Activated gamma-delta T cell (primary cell): ENCODE data around the gene SOD3.

ENCODE experiments used
- DNase-seq: peaks from one replicate; lab custom pipeline; 2025; lab: John Stamatoyannopoulos, UW

The SOD3 gene

DNA sequence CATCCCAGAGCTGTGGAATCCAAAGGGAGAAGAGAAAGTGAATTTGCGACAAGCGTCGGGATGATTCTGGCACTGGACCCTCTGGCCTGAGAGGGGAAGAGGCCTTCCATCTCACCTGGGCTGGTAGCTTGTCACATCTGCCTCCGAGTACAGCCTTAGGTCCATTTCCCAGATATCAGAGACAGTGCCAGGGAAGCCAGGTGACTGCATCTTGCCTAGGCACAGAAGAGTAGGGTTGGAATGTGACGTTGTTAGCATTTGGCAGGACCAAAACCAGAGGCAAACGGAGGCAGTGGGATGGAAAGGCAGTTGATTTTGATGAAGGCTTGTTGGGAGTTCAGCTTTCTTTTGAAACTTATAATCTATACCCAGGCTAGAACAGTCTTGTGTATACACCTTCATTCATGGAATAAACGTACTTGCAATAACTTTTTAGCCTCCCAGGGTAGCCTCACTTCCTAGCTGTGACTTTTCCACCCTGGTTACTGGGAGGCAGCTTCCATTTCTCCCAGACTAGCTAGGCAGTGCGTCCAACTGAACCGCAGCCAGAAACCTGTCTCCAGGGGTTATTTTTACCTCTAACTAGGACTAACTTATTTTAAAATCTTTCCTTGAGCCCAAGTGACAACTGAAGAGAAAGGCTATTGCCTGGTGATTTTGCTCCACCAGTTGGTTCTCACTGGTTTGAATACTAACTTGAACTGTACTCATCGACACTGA, 5.9 kb downstream of the SOD3 start:
- DNase-seq = no peak

DNA sequence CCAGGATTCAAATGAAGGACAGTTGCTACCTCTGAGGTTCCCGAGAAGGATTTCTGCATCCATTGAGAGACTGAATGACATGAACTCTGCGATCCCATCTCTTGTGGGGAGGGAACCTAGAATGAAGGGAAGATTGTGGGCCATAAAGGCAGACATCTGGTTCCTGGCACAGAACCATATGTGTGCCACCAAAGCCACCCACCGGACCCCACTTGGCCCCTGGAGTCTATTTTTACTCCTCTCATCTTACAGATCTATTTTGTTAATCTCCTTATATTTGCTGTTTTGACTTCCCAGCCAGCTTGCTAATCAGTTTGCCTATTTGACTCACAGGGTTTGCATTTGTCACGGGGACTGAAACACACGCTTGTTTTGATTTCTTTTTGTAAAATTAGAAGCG, 7.3 kb downstream of the SOD3 start:
- DNase-seq = no peak

DNA sequence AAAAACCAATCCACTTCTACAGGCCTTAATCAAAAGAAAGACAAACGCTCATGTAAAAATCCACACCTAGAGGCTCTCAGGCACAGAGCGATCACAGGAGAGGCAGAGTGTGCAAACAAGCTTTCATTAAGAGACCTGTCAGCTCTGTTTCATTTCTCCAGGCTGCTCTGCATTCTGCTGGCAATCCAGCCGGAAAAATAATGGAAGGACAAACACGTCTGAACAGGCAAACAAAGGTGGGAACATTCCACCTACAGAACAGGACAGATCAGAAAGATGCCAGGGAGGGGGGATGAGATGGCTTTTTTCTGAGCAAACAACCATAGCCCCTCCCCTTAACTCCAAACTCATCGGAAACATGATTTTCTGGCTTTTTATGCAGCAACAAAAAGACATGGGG, 9.7 kb downstream of the SOD3 start:
- no peak for DNase-seq

DNA sequence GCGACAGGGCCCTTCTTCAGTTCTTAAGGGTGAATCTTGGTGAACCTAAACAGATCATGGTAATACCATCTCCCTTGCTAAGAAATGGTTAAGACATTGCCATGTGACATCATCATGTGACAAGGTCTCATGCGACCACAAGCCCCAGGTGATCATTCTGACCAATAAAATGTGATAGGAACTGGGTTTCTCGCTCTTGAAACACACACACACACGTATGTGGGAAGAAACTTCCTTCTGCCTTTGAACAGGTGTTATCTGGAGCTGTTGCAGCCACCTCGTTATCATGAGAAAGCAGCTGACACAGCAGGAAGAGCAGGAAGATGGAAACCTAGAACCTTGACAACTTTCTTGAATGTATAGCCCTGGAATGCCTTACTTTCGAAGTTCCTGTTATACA, 10.2 kb downstream of the SOD3 start:
- DNase-seq = no peak

DNA sequence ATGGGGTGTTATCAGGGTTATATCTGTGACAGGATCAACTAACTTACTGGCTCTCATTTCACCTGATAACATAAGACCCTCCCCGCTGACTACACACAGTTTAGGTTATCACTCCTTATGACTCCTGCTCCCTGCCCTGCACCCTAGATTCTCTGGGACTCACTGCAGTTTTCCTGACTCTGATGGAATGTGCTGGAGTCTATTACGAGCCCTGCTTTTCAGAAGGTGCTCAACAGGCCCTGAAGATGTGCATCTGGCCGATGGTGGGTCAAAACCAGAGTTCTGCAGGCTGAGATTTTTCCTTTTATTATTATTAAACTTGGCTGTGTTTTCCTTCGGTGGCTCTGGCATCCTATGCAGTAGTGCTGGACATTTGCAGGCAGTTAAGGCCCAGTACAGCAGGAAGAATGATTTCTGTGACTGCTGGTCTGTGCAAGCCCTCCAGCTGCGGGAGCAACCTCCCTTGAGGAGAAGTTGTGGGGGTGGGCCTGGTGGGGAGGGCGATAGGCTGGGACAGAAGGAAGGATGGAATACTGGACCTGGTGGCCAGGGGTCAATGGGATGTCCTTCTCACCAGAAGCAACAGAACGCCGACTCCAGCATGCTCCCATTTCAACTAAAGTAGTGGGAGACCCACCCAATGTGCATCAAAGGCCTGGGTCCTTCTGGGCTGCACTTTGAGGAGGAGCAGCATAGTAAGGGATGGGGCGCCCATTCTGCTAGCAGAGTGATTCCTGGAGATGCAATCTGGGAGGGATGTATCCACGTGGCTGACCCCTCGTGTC, 11.0 kb downstream of the SOD3 start:
- DNase-seq = no peak

DNA sequence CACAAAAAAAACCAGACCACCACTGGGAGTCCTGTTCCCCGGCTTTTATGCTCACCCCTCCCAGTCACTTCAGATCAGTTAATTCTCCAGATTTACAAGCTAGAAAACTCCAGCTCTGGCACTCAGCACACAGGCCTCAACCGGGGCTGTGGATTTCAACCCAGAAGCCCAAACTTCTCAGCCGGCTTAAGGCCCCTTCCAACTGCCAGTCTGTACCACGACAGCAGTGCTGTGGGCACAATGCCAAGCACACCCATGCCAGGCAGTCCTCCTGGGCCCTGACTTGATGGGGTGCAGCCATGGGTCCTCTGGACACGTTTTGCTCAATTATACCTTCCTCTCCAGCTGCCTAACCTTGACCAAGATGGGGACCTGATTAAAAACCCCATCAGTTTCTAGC, 12.2 kb downstream of the SOD3 start:
- no peak for DNase-seq

DNA sequence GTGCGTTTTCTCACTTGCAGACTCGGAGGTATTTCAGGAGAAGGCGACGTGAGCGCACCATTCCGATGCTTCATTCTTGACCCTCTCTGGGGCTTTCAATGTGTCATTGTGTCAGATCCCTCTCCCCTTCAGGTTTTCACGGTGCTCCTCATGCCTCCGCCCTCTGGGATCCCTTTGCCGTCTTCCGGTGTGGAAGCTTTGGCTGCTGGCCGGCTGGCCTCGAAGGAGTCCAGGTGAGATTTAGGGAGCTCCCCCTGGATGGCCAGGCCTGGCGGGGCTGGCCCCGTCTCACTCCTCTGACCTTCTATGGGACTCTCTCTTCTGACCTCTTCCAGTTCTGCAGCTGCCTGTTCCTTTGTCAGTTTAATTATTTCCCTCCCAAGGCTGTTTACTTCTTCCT, 12.9 kb downstream of the SOD3 start:
- no peak for DNase-seq

DNA sequence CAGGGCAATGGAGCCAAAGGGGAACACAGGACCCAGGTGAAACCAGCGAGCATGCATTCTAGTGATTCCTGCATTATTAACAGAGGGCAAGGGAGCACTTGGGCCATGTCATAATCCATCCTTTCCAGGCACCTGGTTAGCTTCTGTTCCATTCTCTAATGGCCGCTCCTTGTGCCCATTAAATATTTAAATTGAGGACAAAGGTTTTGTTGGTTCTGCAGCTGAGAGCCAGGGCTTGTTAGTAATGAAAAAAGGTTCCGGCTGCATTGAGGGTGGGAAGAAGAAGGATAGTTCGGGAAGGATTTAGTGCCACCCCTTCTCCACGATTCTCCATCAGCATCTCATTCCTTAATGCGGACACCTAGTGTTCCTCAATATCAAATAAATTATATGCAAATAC, 13.6 kb downstream of the SOD3 start:
- no peak for DNase-seq

DNA sequence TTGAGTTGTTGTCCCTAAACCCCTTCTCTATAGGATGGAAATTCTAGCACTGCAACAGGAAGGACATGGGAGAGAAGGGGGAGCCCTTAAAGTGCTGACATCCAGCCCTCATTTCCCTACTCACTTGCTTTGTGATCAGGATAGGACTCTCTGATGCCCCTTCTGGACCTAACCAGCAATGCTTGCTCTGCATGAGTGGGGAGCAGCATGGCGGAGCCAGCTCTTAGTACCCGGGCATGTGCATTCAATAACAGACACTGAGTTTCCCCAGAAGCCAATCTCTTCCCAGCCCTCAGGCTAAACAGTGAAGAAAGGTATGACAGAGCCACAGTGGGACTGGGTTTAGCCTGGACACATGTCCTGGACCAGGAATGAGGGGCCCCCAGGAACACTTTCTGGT, 14.0 kb downstream of the SOD3 start:
- no peak for DNase-seq

DNA sequence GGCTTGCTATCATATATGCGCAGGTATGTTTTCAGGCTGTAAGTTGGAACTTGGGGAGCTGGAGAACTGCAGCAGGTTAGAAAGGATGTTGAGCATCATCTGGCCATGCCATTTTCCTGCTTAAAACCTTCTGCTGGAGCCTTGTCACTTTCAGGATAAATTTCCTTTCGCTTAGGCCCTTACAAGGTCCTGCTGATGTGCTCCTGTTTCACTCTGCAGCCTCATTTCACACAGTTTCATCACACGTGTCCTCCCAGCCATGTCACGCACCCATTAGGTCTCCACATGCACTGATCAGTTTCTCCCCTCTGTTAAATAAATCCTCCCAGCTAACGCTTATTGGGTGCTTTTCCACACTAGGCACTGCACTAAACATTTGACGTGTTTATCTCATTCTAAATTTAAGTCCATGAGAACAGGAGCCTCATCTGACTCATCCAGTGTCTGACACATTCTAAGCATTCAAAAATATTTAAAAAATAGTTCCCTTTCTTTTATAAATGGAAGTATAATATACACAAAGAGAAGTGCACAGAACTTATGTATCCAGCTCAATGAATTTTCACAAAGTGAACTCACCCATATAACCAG, 14.5 kb downstream of the SOD3 start:
- DNase-seq = no peak

DNA sequence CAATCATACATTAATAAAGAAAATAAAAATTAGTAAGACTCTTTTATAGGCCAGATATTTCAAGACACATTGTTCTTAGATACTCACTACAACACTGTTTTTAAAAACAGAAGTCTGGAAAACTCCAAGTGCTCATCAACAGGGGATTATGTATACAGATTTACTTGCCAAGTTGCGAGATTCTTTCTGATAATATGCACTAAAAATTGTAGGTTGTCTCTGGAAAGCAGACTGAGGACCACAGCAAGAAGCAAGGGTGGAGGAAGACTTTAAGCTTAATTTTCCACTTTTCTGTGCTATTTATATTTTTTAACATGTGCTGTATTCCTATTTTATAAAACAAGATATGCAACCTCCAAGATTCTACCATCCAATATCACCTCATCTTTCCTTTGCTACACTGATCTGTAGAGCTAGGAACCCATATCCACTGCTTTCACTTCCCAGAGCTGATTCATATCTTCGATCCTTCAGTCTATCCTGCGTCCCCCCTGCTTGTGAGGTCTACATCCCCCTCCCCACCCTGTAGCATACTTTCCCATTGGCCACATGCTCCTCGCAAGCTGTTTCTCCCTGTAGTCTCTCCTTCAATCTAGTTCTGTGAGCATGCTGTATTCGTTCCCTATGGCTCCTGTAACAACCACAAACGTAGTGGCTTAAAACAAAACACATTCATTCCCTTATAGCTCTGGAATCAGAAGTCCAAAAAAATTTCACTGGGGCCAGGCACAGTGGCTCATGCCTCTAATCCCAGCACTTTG, 15.7 kb downstream of the SOD3 start:
- no peak for DNase-seq

DNA sequence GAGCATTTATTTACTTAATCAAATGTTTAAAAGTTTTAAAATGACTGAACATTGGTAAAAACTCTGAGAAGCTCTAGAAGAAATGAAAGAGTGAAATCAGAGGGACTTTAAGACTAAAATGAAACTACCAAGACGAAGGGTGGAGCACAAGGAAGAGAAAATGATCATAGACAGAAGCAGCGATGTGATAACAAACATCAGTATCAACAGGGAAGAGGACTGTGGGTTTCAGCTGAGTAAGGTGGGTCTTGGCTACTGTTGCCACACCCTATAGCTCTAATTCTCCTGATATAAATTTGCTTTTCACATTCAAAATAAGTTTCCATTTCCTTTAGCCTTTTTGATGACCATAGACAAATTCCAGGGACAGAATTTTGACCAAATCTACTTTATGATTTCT, 18.4 kb downstream of the SOD3 start:
- DNase-seq = no peak

DNA sequence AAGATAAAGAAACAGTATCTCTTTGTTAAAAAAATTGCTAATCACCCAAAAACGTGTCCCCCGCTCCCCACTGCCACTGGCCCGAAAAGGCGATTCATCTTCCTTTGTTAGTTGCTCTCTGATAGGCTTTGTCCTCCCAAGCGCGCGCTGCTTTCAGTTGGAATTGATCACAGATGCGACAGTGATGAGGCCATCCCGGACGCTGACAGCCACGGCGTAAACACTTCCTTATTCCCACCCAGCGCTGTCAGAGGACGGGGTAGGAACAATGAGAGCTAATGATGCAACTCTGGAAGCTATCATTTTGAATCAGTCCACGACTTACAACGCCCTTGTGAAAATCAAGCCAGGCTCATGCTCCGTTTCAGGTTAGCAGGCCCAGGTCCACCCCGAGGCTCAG, 21.4 kb downstream of the SOD3 start:
- DNase-seq = no peak

DNA sequence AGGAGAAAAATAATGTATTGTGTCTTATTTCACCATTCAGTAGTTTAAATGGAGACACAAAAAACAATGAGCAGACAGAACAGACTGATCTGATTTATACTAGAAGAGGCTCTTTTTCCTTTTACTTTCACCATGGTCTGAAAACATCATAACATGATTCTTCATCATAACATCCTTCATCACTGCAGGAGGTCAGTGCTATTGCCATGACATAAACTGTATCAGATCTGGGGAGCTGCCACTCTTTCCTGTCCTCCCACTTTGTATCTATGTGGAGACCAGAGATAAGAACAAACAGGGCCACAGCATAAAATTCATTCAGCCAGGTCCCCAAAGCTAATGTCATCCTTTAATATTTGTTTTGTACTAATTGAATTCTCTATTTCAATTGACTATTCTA, 25.2 kb downstream of the SOD3 start:
- no peak for DNase-seq

DNA sequence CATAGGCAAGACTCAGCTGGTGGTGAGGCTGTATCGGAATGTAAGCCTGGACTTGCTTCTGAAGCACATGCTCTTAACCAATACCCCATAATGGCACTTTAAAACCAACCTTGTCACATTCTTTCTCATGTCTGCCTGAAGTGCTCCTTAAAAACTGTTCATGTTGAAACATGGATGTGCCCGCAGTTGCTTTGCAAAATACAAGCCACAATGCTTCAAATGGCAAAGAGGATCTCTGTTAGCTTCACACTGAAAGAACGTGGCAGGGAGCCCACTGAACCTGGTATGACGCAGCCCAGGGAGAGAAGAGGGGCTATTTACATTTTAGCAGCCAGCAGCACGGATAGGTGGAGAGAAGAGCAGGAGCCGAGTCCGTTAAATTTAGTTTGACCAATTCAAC, 29.3 kb downstream of the SOD3 start:
- DNase-seq = no peak

DNA sequence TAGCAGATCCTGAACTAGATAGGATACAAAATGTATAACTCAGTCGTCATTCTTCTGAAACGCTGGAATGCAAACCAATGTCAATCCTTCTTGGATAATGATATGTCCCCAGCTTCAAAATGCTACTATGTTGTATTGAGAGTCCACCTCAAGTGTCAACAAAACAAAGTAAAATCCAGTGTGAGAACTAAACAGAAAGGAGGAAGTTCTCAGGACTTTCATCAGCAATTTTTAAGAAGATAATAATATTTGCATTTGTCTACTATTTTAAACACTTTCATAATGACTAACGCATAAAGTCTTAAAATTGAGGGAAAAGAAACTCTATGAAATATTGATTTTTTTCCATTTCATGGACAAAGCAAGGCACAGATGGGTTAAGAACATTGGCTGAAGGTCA, 36.3 kb downstream of the SOD3 start:
- no peak for DNase-seq

DNA sequence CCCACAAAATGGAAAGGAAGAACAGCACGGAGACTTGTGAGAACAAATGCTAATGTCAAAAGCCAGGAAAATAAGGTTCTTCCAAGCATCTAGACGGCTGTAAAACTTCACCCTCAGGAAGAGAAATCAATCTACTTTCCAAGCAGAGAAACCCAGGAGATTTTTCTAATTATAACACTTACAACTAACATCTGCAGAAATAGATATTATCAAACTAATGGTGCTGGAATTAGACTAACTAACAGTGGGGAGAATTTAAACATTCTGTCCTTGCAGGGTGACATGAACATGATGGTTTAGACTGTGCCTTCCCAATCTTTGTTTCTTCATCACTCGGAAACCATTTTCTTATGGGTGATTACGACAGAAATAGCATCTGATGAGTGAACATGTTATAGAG, 40.3 kb downstream of the SOD3 start:
- no peak for DNase-seq

DNA sequence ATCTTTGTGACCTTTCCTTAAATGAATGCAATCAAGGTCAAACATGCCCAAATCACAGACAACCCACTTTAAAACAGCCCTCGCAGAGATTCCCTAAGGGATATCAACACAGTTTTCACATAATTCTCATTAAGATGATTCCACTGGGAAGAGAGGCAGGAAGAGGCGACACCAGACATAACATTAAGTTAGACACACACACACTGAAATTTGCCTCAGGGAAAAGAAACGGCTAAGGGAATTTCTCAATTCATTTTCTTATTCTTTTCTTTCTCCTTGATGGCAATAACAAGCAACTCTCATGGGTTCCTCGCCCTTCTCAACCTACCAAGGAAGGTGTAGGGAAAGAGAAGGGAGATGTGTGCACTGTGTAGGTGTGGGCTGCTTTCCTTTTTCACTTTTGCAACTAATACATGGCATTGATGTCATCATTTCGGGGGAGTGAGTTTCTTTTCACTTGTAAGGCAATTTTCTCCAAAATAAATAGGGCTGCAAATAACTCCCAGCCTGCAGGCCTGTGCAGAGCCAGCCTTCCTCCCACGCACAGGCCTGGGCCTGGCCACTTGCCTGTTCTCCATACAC, 41.4 kb downstream of the SOD3 start:
- no peak for DNase-seq

DNA sequence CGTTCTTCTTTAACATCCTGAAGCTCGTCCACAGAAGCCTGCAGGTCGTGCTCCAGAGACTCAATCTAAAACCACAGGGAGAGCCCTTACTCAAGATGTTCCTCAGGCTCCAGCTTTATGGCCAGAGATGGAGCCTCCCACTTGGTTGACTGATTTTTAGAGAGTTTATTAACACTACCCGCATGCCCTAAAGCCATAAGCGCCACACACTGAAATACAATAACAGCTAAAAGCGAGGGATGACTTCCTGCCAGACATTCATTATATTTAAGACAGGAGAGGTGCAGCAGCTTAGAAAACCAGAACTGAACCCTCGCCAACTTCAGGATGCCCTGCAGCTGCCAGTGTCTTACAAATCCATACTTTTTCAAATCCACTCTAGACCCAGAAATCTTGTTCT, 42.0 kb downstream of the SOD3 start:
- DNase-seq = no peak

DNA sequence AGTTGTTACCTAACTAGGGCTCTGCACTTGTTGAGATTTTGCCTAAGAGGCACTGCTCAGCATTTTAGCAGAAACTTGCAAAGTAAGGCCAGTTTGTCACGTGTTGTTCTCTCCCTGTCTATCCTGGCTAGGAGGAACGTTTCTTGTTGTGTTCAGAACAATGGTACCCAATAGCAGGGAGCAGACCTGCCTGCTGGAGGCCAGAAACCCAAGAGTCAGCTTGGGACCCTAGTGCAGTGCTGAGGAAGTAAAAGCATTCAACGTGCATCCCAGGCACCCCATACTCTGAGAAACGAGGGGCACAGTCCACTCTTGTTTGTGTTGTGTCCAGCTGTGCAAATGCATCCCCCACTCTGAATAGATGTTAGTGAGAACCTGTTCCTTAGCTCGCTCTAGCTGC, 42.4 kb downstream of the SOD3 start:
- DNase-seq = no peak

DNA sequence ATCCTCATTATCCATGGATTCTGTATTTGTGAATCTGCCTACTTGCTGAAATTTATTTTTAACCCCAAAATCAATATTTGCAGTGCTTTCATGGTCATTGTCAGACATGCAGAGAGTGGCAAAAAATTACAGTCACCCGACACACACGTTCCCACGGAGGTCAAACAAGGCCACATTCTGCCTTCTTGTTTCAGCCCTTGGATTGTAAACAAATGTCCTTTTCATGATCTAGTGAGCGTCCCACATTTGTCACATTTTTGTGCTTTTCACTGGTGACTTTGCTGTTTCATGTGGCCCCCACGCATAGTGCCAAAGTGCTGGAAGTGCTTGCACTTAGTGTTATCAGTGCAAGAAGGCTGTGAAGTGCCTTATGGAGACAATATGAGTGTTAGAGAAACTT, 45.0 kb downstream of the SOD3 start:
- no peak for DNase-seq

DNA sequence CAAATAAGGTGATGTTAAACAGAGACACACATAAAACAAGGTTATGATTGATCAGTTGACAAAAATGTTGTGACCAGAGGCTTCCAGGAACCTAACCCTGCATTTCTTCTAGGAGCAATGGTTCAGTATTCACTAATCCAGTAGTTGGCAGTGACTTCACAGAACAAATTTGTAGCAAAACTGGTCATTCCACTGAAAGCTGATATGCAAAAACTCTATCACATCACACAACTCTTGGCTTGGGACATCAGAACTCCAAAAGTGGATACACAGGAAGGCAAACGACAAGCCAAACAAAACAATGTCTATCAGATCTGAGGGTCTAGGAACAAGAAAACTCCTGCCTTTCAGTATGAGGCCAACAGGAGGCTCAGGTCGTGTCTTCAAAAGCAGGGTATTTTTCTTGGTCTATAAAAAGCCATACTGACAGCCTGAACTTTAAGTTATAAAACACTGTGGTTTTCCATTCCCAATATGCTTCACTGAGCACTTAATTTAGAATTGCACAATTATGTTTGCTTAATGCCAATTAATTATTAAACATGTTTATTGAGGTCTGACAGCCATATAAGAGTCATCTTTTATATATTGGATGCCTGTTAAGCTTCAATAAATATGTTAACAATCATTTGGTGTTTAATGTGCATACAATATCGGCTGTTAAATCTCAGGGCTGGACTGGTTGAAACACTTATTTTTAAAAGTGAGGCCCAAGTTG, 45.6 kb downstream of the SOD3 start:
- DNase-seq = no peak
